Heart left ventricle (tissue), 13 donors: ENCODE measurements around the gene PMM2.

Source experiments
- POLR2A ChIP-seq, 2 donors: fragments of 450-650 bp; IDR thresholded peaks; one replicate each; pipeline ENCODE4 v1.6.1; 2017; ENCODE audit warnings: antibody characterized with exemption in 2 of 2, mild to moderate bottlenecking in 2 of 2, moderate library complexity in 2 of 2
- TF ChIP-seq, protein P1 (sequence below), 12 donors: fragments of 200-600 bp; sonication (generic) in 4 of 12; IDR thresholded peaks; one replicate each; pipeline versions ENCODE4 v1.5.0 to v1.8.0; 2018 to 2022; ENCODE audit warnings: antibody characterized with exemption in 12 of 12, mild to moderate bottlenecking in 5 of 12
- donor health status: ischemic (EF 13 %, LVEDD 7.1; RV severe dilation, severe dysfunction).
- donor health status: DM: no; HTN: yes; CAD: no.
- donor health status: DM: no; HTN: no; CAD: no.
- donor health status: ischemic (EF 25% LVEDD 6.9; RV normal size, moderate dysfunction).
- donor health status: ischemic (EF 25% LVEDD 5.7; RV mildly dilated, moderate dysfunction).
- donor health status: ischemic (EF 35%, LVEDD 5.7; RV mildly dilated, moderate dysfunction).
- donor health status: nonischemic (EF 11% LVEDD 7.7; RV severe dilation, severe dysfunction).
- donor health status: DM: yes; HTN: yes; CAD: no.
- donor health status: PGD.
- donor health status: ischemic (EF 29% LVEDD 5.4; RV normal size, mild dysfunction).
- donor health status: nonischemic (EF 23%, LVEDD 6.1; RV moderate dilation, normal function).

DNA sequence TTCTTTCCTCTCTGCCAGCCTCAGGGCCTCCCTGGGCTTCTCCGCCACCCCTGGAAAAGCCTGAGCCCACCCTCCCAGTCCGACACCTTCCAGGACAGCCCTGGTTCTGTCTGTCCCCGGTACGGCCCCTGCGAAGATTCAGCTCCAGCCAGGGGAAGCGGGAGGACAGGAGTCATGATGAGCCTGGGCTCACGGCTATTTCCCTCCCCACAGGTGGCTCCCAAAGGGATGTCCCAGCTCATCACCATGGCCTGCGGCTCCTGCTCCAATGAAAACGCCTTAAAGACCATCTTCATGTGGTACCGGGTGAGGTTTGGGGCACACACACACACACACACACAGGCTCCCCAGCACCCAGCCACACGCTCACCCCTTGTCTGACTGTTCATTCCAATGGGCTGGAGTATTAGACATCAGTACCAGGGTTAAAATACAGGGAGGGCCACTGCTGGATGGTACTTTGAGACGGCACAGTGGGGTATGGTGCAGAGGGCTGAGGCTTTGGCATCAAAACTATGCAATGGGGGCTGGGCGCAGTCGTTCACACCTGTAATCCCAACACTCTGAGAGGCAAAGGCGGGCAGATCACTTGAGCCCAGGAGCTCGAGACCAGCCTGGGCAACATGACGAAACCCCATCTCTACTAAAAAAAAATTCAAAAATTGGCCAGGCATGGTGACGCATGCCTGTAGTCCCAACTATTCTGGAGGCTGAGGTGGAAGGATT is 33.0 kb upstream of the PMM2 start:
- TF ChIP-seq, protein P1, sequence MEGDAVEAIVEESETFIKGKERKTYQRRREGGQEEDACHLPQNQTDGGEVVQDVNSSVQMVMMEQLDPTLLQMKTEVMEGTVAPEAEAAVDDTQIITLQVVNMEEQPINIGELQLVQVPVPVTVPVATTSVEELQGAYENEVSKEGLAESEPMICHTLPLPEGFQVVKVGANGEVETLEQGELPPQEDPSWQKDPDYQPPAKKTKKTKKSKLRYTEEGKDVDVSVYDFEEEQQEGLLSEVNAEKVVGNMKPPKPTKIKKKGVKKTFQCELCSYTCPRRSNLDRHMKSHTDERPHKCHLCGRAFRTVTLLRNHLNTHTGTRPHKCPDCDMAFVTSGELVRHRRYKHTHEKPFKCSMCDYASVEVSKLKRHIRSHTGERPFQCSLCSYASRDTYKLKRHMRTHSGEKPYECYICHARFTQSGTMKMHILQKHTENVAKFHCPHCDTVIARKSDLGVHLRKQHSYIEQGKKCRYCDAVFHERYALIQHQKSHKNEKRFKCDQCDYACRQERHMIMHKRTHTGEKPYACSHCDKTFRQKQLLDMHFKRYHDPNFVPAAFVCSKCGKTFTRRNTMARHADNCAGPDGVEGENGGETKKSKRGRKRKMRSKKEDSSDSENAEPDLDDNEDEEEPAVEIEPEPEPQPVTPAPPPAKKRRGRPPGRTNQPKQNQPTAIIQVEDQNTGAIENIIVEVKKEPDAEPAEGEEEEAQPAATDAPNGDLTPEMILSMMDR (IDR thresholded peaks at IDR 0.05), result no peak
- TF ChIP-seq POLR2A (IDR thresholded peaks at IDR 0.05), result no peak
